H1 (cell line): ENCODE data around the gene ADIPOQ. TPM values are rescaled to one million over a fixed set of nuclear protein-coding genes. Genes with fewer than 3 reads are reported as not detected.

Experiments
- CTCF ChIA-PET: fragments of 300-600 bp; sonication (Branson Sonifier 250); formaldehyde crosslinking; loops from one replicate; lab custom pipeline; 2021; ENCODE audit not compliant: partially characterized antibody; lab: Charles Lee
- POLR2A ChIA-PET: fragments of 300-600 bp; sonication (Branson Sonifier 250); formaldehyde crosslinking; loops from one replicate; lab custom pipeline; 2021; ENCODE audit warnings: inconsistent platforms; ENCODE audit not compliant: partially characterized antibody; lab: Charles Lee
- DNase-seq, 2 experiments: peaks; one replicate each; pipeline versions ENCODE4 v3.0.0 to v3.0.0-alpha.2; 2010 to 2022; ENCODE audit warnings: low spot score in 2 of 2, low read depth in 1 of 2, mixed read lengths in 1 of 2
- FAIRE-seq: peaks from 2 replicates; lab custom pipeline; 2011; peaks lifted over from hg19 to GRCh38; lab: Jason Lieb, UNC
- H2AFZ ChIP-seq: 2 replicates; pipeline ENCODE4 v1.8.1; 2012; ENCODE audit warnings: low read length, inconsistent platforms
- H2AK5ac ChIP-seq: 2 replicates; pipeline ENCODE4 v1.6.1; 2013; ENCODE audit warnings: low read depth, low read length
- H2BK120ac ChIP-seq: replicated peaks from 2 replicates; pipeline ENCODE3; 2013; ENCODE audit warnings: low read depth, low read length, inconsistent platforms
- H2BK12ac ChIP-seq: 2 replicates; pipeline ENCODE4 v1.6.1; 2013; ENCODE audit warnings: low read depth, low read length
- H2BK15ac ChIP-seq: 2 replicates; pipeline ENCODE4 v1.6.1; 2013; ENCODE audit warnings: low read length
- H2BK20ac ChIP-seq: 2 replicates; pipeline ENCODE4 v1.6.1; 2013; ENCODE audit warnings: low read length
- H2BK5ac ChIP-seq: 2 replicates; pipeline ENCODE4 v1.6.1; 2013; ENCODE audit warnings: low read depth, low read length
- H3K14ac ChIP-seq: 2 replicates; pipeline ENCODE4 v1.6.1; 2013; ENCODE audit warnings: inconsistent platforms; ENCODE audit not compliant: insufficient read length
- H3K18ac ChIP-seq: 2 replicates; pipeline ENCODE4 v1.6.1; 2013; ENCODE audit warnings: low read length; ENCODE audit errors: extremely low read depth
- H3K23ac ChIP-seq: 2 replicates; pipeline ENCODE4 v1.6.1; 2013; ENCODE audit warnings: inconsistent platforms; ENCODE audit not compliant: insufficient read length
- H3K23me2 ChIP-seq: 2 replicates; pipeline ENCODE4 v1.6.1; 2013; ENCODE audit warnings: low read depth, low read length
- H3K27ac ChIP-seq: 2 replicates; pipeline ENCODE4 v1.6.1; 2011; ENCODE audit warnings: low read depth, low read length, inconsistent platforms
- H3K27me3 ChIP-seq, 4 experiments: replicated peaks in 1 of 4; 1 replicate in 1 of 4; 2 replicates in 3 of 4; pipeline versions ENCODE4 v1.6.1 to v1.8.1; 2011 to 2013; ENCODE audit warnings: low read length in 3 of 4, mild to moderate bottlenecking in 3 of 4, inconsistent platforms in 2 of 4, mixed read lengths in 2 of 4, moderate library complexity in 1 of 4; ENCODE audit not compliant: control insufficient read depth in 3 of 4, insufficient read depth in 3 of 4; ENCODE audit errors: extremely low read depth in 1 of 4
- H3K36me3 ChIP-seq, 4 experiments: 2 replicates each; pipeline versions ENCODE4 v1.6.1 to v1.8.1; 2011 to 2013; ENCODE audit warnings: mild to moderate bottlenecking in 4 of 4, low read length in 3 of 4, moderate library complexity in 2 of 4, control low read depth in 1 of 4, inconsistent platforms in 1 of 4; ENCODE audit not compliant: insufficient read depth in 4 of 4, control insufficient read depth in 2 of 4
- H3K4ac ChIP-seq: replicated peaks from 2 replicates; pipeline ENCODE3; 2013; ENCODE audit warnings: low read length, low read depth, mixed read lengths, inconsistent platforms; ENCODE audit not compliant: insufficient read length
- H3K4me1 ChIP-seq, 4 experiments: replicated peaks in 1 of 4; 1 replicate in 1 of 4; 2 replicates in 3 of 4; pipeline versions ENCODE4 v1.6.1 to v1.8.1; 2011 to 2013; ENCODE audit warnings: low read length in 3 of 4, inconsistent platforms in 2 of 4, mixed read lengths in 1 of 4; ENCODE audit not compliant: insufficient read depth in 4 of 4, control insufficient read depth in 3 of 4
- H3K4me2 ChIP-seq, 2 experiments: 2 replicates each; pipeline versions ENCODE4 v1.6.1 to v1.8.1; 2011 to 2013; ENCODE audit warnings: low read depth in 2 of 2, low read length in 2 of 2, control low read depth in 1 of 2, inconsistent platforms in 1 of 2, mild to moderate bottlenecking in 1 of 2; ENCODE audit not compliant: insufficient read depth in 1 of 2
- H3K4me3 ChIP-seq, 4 experiments: fragments of 200-600, 300-600 bp in 1 of 4; sonication (generic), shearing (Covaris generic), sonication (Bioruptor Twin) in 1 of 4; 2 replicates each; pipeline versions ENCODE4 v1.5.1 to v1.8.1; 2011 to 2016; ENCODE audit warnings: low read length in 4 of 4, low read depth in 3 of 4, control low read depth in 2 of 4, inconsistent platforms in 2 of 4, mild to moderate bottlenecking in 2 of 4, mixed read lengths in 1 of 4, moderate library complexity in 1 of 4; ENCODE audit not compliant: insufficient read depth in 2 of 4; ENCODE audit errors: extremely low read depth in 1 of 4
- H3K56ac ChIP-seq: replicated peaks from 2 replicates; pipeline ENCODE3; 2013; ENCODE audit warnings: low read depth, mild to moderate bottlenecking, mixed read lengths, low read length, inconsistent platforms; ENCODE audit not compliant: insufficient read length
- H3K79me1 ChIP-seq: 2 replicates; pipeline ENCODE4 v1.6.1; 2013; ENCODE audit warnings: low read depth, low read length, control low read depth
- H3K79me2 ChIP-seq, 2 experiments: 2 replicates each; pipeline versions ENCODE4 v1.6.1 to v1.8.1; 2012 to 2013; ENCODE audit warnings: low read length in 2 of 2, mild to moderate bottlenecking in 2 of 2, inconsistent platforms in 1 of 2; ENCODE audit not compliant: insufficient read depth in 2 of 2, control insufficient read depth in 1 of 2
- H3K9ac ChIP-seq, 4 experiments: replicated peaks in 1 of 4; 1 replicate in 1 of 4; 2 replicates in 3 of 4; pipeline versions ENCODE4 v1.6.1 to v1.8.1; 2011 to 2013; ENCODE audit warnings: low read depth in 3 of 4, low read length in 3 of 4, control low read depth in 2 of 4, mild to moderate bottlenecking in 2 of 4, moderate library complexity in 2 of 4, inconsistent platforms in 1 of 4; ENCODE audit errors: extremely low read depth in 1 of 4
- H3K9me3 ChIP-seq, 2 experiments: 2 replicates each; pipeline versions ENCODE4 v1.6.1 to v1.8.1; 2012 to 2013; ENCODE audit warnings: mild to moderate bottlenecking in 2 of 2, moderate library complexity in 2 of 2, control low read depth in 1 of 2, inconsistent platforms in 1 of 2, low read depth in 1 of 2, low read length in 1 of 2, mixed read lengths in 1 of 2; ENCODE audit not compliant: insufficient read depth in 2 of 2
- H4K20me1 ChIP-seq, 2 experiments: replicated peaks in 1 of 2; 2 replicates each; pipeline versions ENCODE3 to v1.8.1; 2011 to 2013; ENCODE audit warnings: inconsistent platforms in 2 of 2, low read length in 2 of 2, mild to moderate bottlenecking in 1 of 2; ENCODE audit not compliant: insufficient read depth in 2 of 2, control insufficient read depth in 1 of 2
- H4K5ac ChIP-seq: 2 replicates; pipeline ENCODE4 v1.6.1; 2013; ENCODE audit warnings: low read length, low read depth, mixed read lengths, inconsistent platforms; ENCODE audit not compliant: insufficient read length
- H4K8ac ChIP-seq: 2 replicates; pipeline ENCODE4 v1.8.0; 2013; ENCODE audit warnings: mild to moderate bottlenecking, moderate library complexity, low read length, inconsistent platforms; ENCODE audit not compliant: insufficient read depth; ENCODE audit errors: extremely low read depth
- H4K91ac ChIP-seq: replicated peaks from 2 replicates; pipeline ENCODE3; 2013; ENCODE audit warnings: low read length, mixed read lengths, inconsistent platforms; ENCODE audit not compliant: insufficient read length
- BACH1 ChIP-seq: IDR thresholded peaks from 2 replicates; pipeline ENCODE4 v1.6.1; 2012; ENCODE audit warnings: low read length, improper control_type of control experiment
- BCL11A ChIP-seq, 2 experiments: IDR thresholded peaks; one replicate each; pipeline ENCODE4 v1.6.1; 2011; ENCODE audit warnings: low read depth in 2 of 2, low read length in 2 of 2, mild to moderate bottlenecking in 2 of 2
- BRCA1 ChIP-seq: IDR thresholded peaks from 2 replicates; pipeline ENCODE4 v1.6.1; 2012; ENCODE audit warnings: low read depth, low read length, improper control_type of control experiment
- EZH2 ChIP-seq: fragments of 200-600 bp; sonication (generic); IDR thresholded peaks from 2 replicates; pipeline ENCODE4 v1.7.1; 2012; ENCODE audit warnings: low read depth, mild to moderate bottlenecking, moderate library complexity, low read length, inconsistent platforms; ENCODE audit not compliant: severe bottlenecking
- FOSL1 ChIP-seq: IDR thresholded peaks from 2 replicates; pipeline ENCODE4 v1.6.1; 2011; ENCODE audit warnings: mild to moderate bottlenecking, low read depth, low read length, moderate library complexity; ENCODE audit not compliant: insufficient read depth
- GABPA ChIP-seq: IDR thresholded peaks from 2 replicates; pipeline ENCODE4 v1.6.1; 2011; ENCODE audit warnings: mild to moderate bottlenecking, low read length, moderate library complexity, borderline replicate concordance; ENCODE audit not compliant: insufficient read depth
- NANOG ChIP-seq: IDR thresholded peaks from 2 replicates; pipeline ENCODE4 v1.6.1; 2011; ENCODE audit warnings: low read length, low read depth, mild to moderate bottlenecking, inconsistent platforms; ENCODE audit not compliant: insufficient read depth, poor library complexity, severe bottlenecking
- RFX5 ChIP-seq: IDR thresholded peaks from 2 replicates; pipeline ENCODE4 v1.6.1; 2011; ENCODE audit warnings: low read depth, low read length, improper control_type of control experiment, borderline replicate concordance
- RXRA ChIP-seq: IDR thresholded peaks from 2 replicates; pipeline ENCODE4 v1.6.1; 2011; ENCODE audit warnings: low read depth, mild to moderate bottlenecking, low read length, moderate library complexity; ENCODE audit not compliant: insufficient read depth
- SIX5 ChIP-seq: IDR thresholded peaks from 2 replicates; pipeline ENCODE4 v1.6.1; 2011; ENCODE audit warnings: mild to moderate bottlenecking, low read depth, low read length
- SP1 ChIP-seq: IDR thresholded peaks from 2 replicates; pipeline ENCODE4 v1.6.1; 2011; ENCODE audit warnings: low read depth, low read length
- SUZ12 ChIP-seq: fragments of 200-600 bp; sonication (generic); IDR thresholded peaks from 2 replicates; pipeline ENCODE4 v1.6.1; 2012; ENCODE audit warnings: mild to moderate bottlenecking, inconsistent platforms, low read length, moderate library complexity, mixed read lengths
- TCF12 ChIP-seq: IDR thresholded peaks from 2 replicates; pipeline ENCODE4 v1.6.1; 2011; ENCODE audit warnings: low read depth, mild to moderate bottlenecking, low read length
- WGBS, 2 experiments: shearing (Covaris generic) in 1 of 2; methylation state at CpG; one replicate each; pipeline versions ENCODE4 v1.1.6 to v1.1.7; 2013 to 2015; ENCODE audit warnings: low lambda C conversion rate in 2 of 2, mixed read lengths in 2 of 2, inconsistent platforms in 1 of 2, low coverage in 1 of 2, missing lambda C conversion rate in 1 of 2; ENCODE audit not compliant: insufficient replicate concordance in 2 of 2, insufficient coverage in 1 of 2, insufficient read length in 1 of 2; ENCODE audit errors: extremely low coverage in 1 of 2, missing lambda C conversion rate in 1 of 2; 5-methylcytosine and 5-hydroxymethylcytosine counted together
- polyA plus RNA-seq, 7 experiments: library from polyadenylated mRNA; depleted of rRNA in 3 of 7; stranded (reverse) in 5 of 7; unstranded in 2 of 7; fragments of >200 nt in 5 of 7; fragments of 200-250 nt in 2 of 7; gene quantifications; 1 replicate in 5 of 7; 2 replicates in 1 of 7; 4 replicates in 1 of 7; pipeline versions ENCODE4 v1.2.1 to v1.2.3, GENCODE V29; 2011 to 2013; ENCODE audit warnings: missing spikeins in 2 of 7, mixed read lengths in 2 of 7
- total RNA-seq: library from RNA; stranded (reverse); fragmentation: NEBNext Ultra II Directional; extraction: Animal tissue kit (Norgen Biotek cat#: 25700); gene quantifications from 2 replicates; pipeline ENCODE4 v1.2.1, GENCODE V29; 2021

ADIPOQ gene
- total and polyA plus RNA-seq, 2 of the 8 experiments (the other 6 are each of a cell fraction or from before 2014, with no cell fraction given): not detected

GRCh38 chr3:186818516-186818915, 24.0 kb upstream of the ADIPOQ start:
- H3K27ac ChIP-seq: no peak overlapping the region
- no peak overlapping the region for H2BK12ac ChIP-seq
- DNase-seq (no peak), FAIRE-seq (no peak)
- H4K91ac ChIP-seq: no peak overlapping the region
- no peak overlapping the region; the same call in 1 of the 2 replicates for H2BK5ac ChIP-seq
- no peaks in the 10 kb centered on the region for H3K23me2 ChIP-seq
- no peaks in the 10 kb centered on the region for H3K36me3 ChIP-seq
- no peaks in the 10 kb centered on the region for H3K79me1 ChIP-seq
- H2BK120ac ChIP-seq: no peak overlapping the region
- H4K5ac ChIP-seq: no peak overlapping the region
- H3K4ac ChIP-seq: no peak overlapping the region
- peaks cover 0 to 5% (median 3%) of the 10 kb centered on the region in 4 experiments; a peak in 4 of 7 replicates for H3K4me1 ChIP-seq
- H4K20me1 ChIP-seq: no peaks in the 10 kb centered on the region
- H3K27me3 ChIP-seq: no peaks in the 10 kb centered on the region
- no peak overlapping the region for H3K9ac ChIP-seq
- no peak overlapping the region for H2AFZ ChIP-seq
- H3K4me2 ChIP-seq: no peak overlapping the region
- H3K18ac ChIP-seq: no peak overlapping the region
- ChIA-PET POLR2A (interaction anchor here (1.3 to 9.4 kb wide), 3 partner anchors 9 to 34 kb away, joined by 4 to 77 read pairs (median 19); partner anchors contain the start of gene EIF4A2), CTCF (interaction anchor here (0.6 to 2.3 kb wide), 13 partner anchors 10 to 347 kb away, joined by 3 to 9 read pairs (median 4); no protein-coding TSS in a partner anchor)
- no peaks in the 10 kb centered on the region for H3K9me3 ChIP-seq
- no peak overlapping the region for H4K8ac ChIP-seq
- H3K23ac ChIP-seq: no peak overlapping the region
- no peak overlapping the region for H3K56ac ChIP-seq
- no peak overlapping the region for H3K4me3 ChIP-seq
- no peak overlapping the region for H2BK15ac ChIP-seq
- H3K14ac ChIP-seq: no peak overlapping the region
- H2BK20ac ChIP-seq: no peak overlapping the region
- 91% methylated on average over 5 of the region's 5 CpGs; no CpG with 5 or more reads in 1 of the 2 experiments for WGBS, 2 experiments
- H2AK5ac ChIP-seq: no peak overlapping the region
- TF ChIP-seq BRCA1 (no peak), SIX5 (no peak), BACH1 (no peak), BCL11A (IDR thresholded peaks at IDR 0.05; ENCODE audit: low read depth in 2 of 2, low read length in 2 of 2) (no peak), RXRA (no peak), EZH2 (no peak), RFX5 (no peak), GABPA (no peak), SP1 (no peak), TCF12 (no peak), NANOG (no peak), FOSL1 (no peak), SUZ12 (no peak)
- no peaks in the 10 kb centered on the region for H3K79me2 ChIP-seq
